GM12873 (cell line): ENCODE data around the gene SETX.

Experiments
- TF ChIP-seq, protein P1 (sequence below): IDR thresholded peaks from 2 replicates; pipeline ENCODE4 v1.5.1; 2012; ENCODE audit warnings: low read depth, mild to moderate bottlenecking, moderate library complexity, low read length, control low read depth; ENCODE audit not compliant: insufficient read depth; ENCODE audit errors: missing control alignments

The SETX gene

GRCh38 chr9:132218208-132218607 is 136.6 kb downstream of the SETX start:
- TF ChIP-seq, protein P1, sequence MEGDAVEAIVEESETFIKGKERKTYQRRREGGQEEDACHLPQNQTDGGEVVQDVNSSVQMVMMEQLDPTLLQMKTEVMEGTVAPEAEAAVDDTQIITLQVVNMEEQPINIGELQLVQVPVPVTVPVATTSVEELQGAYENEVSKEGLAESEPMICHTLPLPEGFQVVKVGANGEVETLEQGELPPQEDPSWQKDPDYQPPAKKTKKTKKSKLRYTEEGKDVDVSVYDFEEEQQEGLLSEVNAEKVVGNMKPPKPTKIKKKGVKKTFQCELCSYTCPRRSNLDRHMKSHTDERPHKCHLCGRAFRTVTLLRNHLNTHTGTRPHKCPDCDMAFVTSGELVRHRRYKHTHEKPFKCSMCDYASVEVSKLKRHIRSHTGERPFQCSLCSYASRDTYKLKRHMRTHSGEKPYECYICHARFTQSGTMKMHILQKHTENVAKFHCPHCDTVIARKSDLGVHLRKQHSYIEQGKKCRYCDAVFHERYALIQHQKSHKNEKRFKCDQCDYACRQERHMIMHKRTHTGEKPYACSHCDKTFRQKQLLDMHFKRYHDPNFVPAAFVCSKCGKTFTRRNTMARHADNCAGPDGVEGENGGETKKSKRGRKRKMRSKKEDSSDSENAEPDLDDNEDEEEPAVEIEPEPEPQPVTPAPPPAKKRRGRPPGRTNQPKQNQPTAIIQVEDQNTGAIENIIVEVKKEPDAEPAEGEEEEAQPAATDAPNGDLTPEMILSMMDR: no peak

DNA sequence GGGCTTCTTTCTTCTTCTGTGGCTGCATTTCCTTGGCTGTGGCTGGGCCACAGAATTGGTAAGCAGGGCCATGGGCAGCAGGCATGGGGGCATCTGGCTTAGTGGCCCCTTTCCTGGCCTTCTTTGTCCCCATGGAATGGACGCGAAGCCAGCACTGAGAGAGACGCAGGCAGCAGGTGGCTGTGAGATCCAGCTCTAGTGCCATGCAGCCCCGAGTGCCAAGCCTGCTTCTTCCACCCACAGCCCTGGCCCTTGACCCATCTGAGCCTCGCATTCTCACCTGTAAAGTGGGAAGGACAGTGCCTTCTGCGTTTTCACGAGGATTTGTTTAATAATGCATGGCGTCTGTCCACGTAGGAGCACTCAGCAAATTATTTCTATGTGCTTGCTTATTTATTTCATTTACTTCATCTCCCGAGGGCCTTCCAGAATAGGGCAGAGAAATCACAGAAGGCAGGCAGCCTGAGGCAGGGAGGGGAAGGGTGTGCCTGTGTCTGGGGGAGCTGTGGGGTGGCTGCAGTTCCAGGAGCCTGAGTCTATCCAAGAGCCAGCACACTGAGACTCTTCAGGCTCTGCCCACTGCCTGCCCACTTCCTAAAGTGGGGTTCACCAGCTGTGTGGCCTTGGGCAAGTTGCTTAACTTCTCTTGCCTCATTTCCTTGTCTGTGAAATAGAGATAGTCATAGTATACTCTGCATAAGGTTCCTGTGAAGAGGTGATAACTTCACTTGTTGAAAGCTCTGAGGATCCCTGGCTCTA is 137.7 kb downstream of the SETX start:
- TF ChIP-seq, protein P1: no peak

DNA sequence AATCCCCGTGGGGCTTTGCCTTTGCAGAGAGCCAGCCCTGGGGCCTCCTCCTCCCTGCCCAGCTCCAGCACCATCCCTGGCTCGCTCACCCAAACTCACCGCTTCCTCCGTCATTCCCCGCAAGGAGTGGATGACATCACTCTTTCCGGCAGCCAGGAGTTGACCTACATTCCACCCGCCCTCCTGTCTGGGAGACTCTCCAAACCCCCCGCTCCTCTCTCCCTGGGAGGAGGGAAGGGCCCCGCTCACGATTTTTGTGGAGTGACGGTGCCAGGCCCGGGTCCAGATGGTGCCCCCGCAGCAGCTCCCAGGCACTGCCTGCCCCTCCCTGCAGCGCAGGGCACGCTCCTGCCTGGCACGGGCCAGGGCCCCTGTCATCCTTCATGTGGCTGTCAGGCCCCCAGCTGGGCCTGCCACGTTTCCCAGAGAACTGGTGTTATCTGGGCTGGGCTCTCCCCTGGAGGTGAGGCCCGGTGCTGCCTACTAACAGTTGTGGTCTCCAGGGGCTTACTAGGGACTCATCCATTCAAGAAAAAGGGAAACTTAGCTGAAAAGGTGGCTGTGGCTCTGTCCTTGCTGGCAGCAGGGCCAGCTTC is 140.7 kb downstream of the SETX start:
- TF ChIP-seq, protein P1: no peak

DNA sequence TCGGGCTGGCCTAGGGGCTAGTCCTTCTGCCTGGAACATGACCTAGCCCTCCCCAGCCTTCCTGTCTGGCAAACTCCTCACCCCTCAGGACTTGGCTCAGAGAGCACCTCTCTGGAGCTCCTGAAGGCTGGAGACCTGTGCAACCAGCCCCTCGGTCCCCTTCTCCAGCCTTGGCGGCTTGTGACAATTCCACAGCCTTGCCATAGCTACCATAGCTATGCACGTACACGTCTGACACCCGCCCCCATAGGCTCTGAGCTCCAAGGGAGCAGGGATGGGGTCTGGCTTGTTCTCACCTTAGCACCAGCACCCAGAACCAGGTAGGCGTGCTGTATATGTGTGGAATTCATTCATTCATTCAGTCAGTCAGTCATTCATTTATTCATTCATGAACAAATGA is 143.2 kb downstream of the SETX start:
- TF ChIP-seq, protein P1: no peak
